Panc1 (cell line): ENCODE data around the gene CMIP. TPM values are rescaled to one million over a fixed set of nuclear protein-coding genes. Genes with fewer than 3 reads are reported as not detected.

Source experiments
- ATAC-seq: fragments of 200-7000 bp; cut with Tn5 transposase; 2 replicates; pipeline ENCODE4 v1.9.1; 2020; ENCODE audit warnings: mild to moderate bottlenecking, moderate library complexity
- BruUV-seq: library from RNA; stranded (reverse); fragments of 400-500 nt; replicated peaks from 2 replicates; lab custom pipeline; 2021; lab: Mats Ljungman, UMichigan
- CTCF ChIA-PET: fragments of 300-600 bp; sonication (Branson Sonifier 250); formaldehyde crosslinking; loops from one replicate; lab custom pipeline; 2022; ENCODE audit warnings: antibody characterized with exemption; lab: Charles Lee
- POLR2A ChIA-PET: fragments of 300-600 bp; sonication (Branson Sonifier 250); formaldehyde crosslinking; loops from one replicate; lab custom pipeline; 2022; ENCODE audit warnings: antibody characterized with exemption; lab: Charles Lee
- DNase-seq: peaks from one replicate; pipeline ENCODE4 v3.0.0-alpha.2; 2010; ENCODE audit warnings: low read depth, low spot score
- H3K27ac ChIP-seq: 2 replicates; pipeline ENCODE4 v1.5.1; 2011; ENCODE audit warnings: mild to moderate bottlenecking, low read length, inconsistent platforms
- H3K27me3 ChIP-seq: fragments of 200-500 bp; sonication (Bioruptor generic); 2 replicates; pipeline ENCODE4 v1.6.0; 2014; ENCODE audit warnings: low read length, inconsistent platforms; ENCODE audit not compliant: control insufficient read depth, insufficient read depth
- H3K36me3 ChIP-seq: fragments of 200-500 bp; sonication (Bioruptor generic); 2 replicates; pipeline ENCODE4 v1.5.1; 2014; ENCODE audit warnings: inconsistent platforms, mild to moderate bottlenecking, low read length, moderate library complexity; ENCODE audit not compliant: control insufficient read depth, insufficient read depth
- H3K4me1 ChIP-seq: 2 replicates; pipeline ENCODE4 v1.5.1; 2011; ENCODE audit warnings: inconsistent platforms, mild to moderate bottlenecking, low read length, moderate library complexity; ENCODE audit not compliant: control insufficient read depth, insufficient read depth
- H3K4me3 ChIP-seq, 2 experiments: 2 replicates each; pipeline ENCODE4 v1.5.1; 2011 to 2012; ENCODE audit warnings: low read depth in 2 of 2, low read length in 2 of 2, mild to moderate bottlenecking in 2 of 2, inconsistent platforms in 1 of 2, moderate library complexity in 1 of 2
- H3K9me3 ChIP-seq: fragments of 200-500 bp; sonication (Bioruptor generic); 2 replicates; pipeline ENCODE4 v1.5.1; 2014; ENCODE audit warnings: low read depth, mild to moderate bottlenecking, inconsistent platforms, low read length, moderate library complexity; ENCODE audit not compliant: control insufficient read depth, insufficient read depth
- POLR2AphosphoS5 ChIP-seq: IDR thresholded peaks from 2 replicates; pipeline ENCODE4 v1.6.1; 2012; ENCODE audit warnings: mild to moderate bottlenecking, low read depth, low read length, moderate library complexity
- SIN3A ChIP-seq: IDR thresholded peaks from 2 replicates; pipeline ENCODE4 v1.6.1; 2012; ENCODE audit warnings: low read depth, mild to moderate bottlenecking, low read length, moderate library complexity, borderline replicate concordance; ENCODE audit not compliant: insufficient read depth
- TCF7L2 ChIP-seq: IDR thresholded peaks from 2 replicates; pipeline ENCODE4 v1.6.1; 2011; ENCODE audit warnings: mild to moderate bottlenecking, low read depth, low read length, inconsistent platforms
- in situ Hi-C: cut with HindIII; loops from 2 replicates; pipeline ENCODE4 v1.10.0; 2016; ENCODE audit warnings: low sequenced_read_pairs, low pct_unique_long_range_greater_than_20kb
- intact Hi-C: fragments of 100-400 bp; cut with micrococcal nuclease; formaldehyde crosslinking; loops from one replicate; pipeline ENCODE4 v1.10.0; 2022; ENCODE audit not compliant: unreplicated experiment
- total RNA-seq: library from RNA; stranded (reverse); gene quantifications from one replicate; pipeline ENCODE4 v1.2.1, GENCODE V29; 2021; ENCODE audit not compliant: unreplicated experiment
- TF ChIP-seq, protein P1 (sequence below): fragments of 450-650 bp; IDR thresholded peaks from 2 replicates; pipeline ENCODE4 v1.5.1; 2017; ENCODE audit warnings: mild to moderate bottlenecking
- TF ChIP-seq, protein P2 (sequence below), 2 experiments: IDR thresholded peaks; 2 replicates each; pipeline ENCODE4 v1.6.1; 2011 to 2012; ENCODE audit warnings: low read depth in 2 of 2, control low read depth in 1 of 2, low read length in 1 of 2, mild to moderate bottlenecking in 1 of 2, moderate library complexity in 1 of 2; ENCODE audit not compliant: insufficient read depth in 1 of 2

CMIP gene
- total RNA-seq, 1 experiment from 2014 or later: 49.7 TPM

DNA sequence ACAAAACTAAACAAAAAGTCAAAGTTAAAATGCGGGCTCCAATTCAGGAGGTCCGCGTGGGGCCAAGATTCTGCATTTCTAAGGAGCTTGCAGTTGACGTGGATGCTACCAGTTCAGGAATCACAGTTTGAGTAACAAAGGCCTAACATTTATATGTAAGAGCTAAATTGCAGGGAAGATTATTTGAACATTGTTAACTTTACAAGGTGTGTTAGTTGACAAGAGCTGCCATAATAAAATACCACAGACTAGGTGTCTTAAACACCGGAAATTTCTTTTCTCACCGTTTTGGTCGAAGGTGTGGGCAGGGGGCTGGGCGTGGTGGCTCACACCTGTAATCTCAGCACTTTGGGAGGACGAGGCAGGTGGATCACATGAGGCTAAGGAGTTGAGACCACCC is 24.8 kb upstream of the CMIP start:
- Histone ChIP-seq H3K4me1 (no peaks in the 10 kb centered on the region; the same call in 1 of the 2 replicates), H3K27ac (no peak overlapping the region), H3K4me3 (no peak overlapping the region), H3K9me3 (no peaks in the 10 kb centered on the region), H3K27me3 (no peaks in the 10 kb centered on the region), H3K36me3 (no peaks in the 10 kb centered on the region)
- POLR2A ChIA-PET: no interaction called here
- CTCF ChIA-PET: no interaction called here
- no TSS peak for BruUV-seq
- DNase-seq (no peak), ATAC-seq (no peak)
- TF ChIP-seq, protein P1, sequence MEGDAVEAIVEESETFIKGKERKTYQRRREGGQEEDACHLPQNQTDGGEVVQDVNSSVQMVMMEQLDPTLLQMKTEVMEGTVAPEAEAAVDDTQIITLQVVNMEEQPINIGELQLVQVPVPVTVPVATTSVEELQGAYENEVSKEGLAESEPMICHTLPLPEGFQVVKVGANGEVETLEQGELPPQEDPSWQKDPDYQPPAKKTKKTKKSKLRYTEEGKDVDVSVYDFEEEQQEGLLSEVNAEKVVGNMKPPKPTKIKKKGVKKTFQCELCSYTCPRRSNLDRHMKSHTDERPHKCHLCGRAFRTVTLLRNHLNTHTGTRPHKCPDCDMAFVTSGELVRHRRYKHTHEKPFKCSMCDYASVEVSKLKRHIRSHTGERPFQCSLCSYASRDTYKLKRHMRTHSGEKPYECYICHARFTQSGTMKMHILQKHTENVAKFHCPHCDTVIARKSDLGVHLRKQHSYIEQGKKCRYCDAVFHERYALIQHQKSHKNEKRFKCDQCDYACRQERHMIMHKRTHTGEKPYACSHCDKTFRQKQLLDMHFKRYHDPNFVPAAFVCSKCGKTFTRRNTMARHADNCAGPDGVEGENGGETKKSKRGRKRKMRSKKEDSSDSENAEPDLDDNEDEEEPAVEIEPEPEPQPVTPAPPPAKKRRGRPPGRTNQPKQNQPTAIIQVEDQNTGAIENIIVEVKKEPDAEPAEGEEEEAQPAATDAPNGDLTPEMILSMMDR: no peak
- no peak for TF ChIP-seq TCF7L2
- TF ChIP-seq, protein P2, sequence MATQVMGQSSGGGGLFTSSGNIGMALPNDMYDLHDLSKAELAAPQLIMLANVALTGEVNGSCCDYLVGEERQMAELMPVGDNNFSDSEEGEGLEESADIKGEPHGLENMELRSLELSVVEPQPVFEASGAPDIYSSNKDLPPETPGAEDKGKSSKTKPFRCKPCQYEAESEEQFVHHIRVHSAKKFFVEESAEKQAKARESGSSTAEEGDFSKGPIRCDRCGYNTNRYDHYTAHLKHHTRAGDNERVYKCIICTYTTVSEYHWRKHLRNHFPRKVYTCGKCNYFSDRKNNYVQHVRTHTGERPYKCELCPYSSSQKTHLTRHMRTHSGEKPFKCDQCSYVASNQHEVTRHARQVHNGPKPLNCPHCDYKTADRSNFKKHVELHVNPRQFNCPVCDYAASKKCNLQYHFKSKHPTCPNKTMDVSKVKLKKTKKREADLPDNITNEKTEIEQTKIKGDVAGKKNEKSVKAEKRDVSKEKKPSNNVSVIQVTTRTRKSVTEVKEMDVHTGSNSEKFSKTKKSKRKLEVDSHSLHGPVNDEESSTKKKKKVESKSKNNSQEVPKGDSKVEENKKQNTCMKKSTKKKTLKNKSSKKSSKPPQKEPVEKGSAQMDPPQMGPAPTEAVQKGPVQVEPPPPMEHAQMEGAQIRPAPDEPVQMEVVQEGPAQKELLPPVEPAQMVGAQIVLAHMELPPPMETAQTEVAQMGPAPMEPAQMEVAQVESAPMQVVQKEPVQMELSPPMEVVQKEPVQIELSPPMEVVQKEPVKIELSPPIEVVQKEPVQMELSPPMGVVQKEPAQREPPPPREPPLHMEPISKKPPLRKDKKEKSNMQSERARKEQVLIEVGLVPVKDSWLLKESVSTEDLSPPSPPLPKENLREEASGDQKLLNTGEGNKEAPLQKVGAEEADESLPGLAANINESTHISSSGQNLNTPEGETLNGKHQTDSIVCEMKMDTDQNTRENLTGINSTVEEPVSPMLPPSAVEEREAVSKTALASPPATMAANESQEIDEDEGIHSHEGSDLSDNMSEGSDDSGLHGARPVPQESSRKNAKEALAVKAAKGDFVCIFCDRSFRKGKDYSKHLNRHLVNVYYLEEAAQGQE (IDR thresholded peaks at IDR 0.05; ENCODE audit: insufficient read depth in 1 of 2, low read depth in 2 of 2, low read length in 1 of 2): no peak
- TF ChIP-seq SIN3A: no peak
- no peak for TF ChIP-seq POLR2AphosphoS5
- intact Hi-C loops (no loop called here), in situ Hi-C loops (no loop called here)

DNA sequence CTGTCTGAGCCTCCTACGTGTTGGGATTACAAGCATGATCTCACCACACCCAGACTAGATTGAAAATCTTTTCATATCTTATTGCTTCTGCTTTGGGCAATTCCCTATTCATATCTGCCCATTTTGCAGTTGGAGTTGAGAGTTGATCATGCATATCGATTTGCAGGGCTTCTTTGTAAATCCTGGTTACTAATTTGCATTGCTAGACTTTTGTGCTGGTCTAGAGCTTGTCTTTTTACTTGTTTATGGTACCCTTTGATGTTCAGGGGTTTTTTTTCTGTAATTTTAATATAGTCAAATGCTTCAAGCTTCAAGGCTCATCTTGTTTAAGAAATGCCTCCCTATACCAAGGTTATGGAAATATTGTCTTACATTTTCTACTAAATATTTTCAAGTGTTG is 23.5 kb upstream of the CMIP start:
- DNase-seq: no peak

More for the DNA sequence above, 23.5 kb upstream of the CMIP start:
- intact Hi-C loops: no loop called here
- ChIA-PET CTCF (no interaction called here), POLR2A (no interaction called here)
- no peaks in the 10 kb centered on the region for H3K27me3 ChIP-seq
- H3K36me3 ChIP-seq: no peaks in the 10 kb centered on the region
- H3K27ac ChIP-seq: no peak overlapping the region
- in situ Hi-C loops: no loop called here
- TF ChIP-seq SIN3A (no peak), TCF7L2 (no peak), POLR2AphosphoS5 (no peak)
- TF ChIP-seq, protein P2 (IDR thresholded peaks at IDR 0.05; ENCODE audit: insufficient read depth in 1 of 2, low read depth in 2 of 2, low read length in 1 of 2): no peak
- TF ChIP-seq, protein P1: no peak
- BruUV-seq: no TSS peak
- no peak for ATAC-seq
- H3K4me1 ChIP-seq: no peaks in the 10 kb centered on the region
- no peak overlapping the region for H3K4me3 ChIP-seq
- H3K9me3 ChIP-seq: no peaks in the 10 kb centered on the region
